Muscle of leg (tissue), 11 donors: ENCODE measurements around the gene VANGL2. TPM values are rescaled to one million over a fixed set of nuclear protein-coding genes. Genes with fewer than 3 reads are reported as not detected.

ENCODE experiments used
- DNase-seq: peaks from one replicate; pipeline ENCODE4 v3.0.0; 2013
- H3K27ac ChIP-seq: one replicate; pipeline ENCODE4 v1.5.1; 2013; ENCODE audit warnings: mild to moderate bottlenecking, low read length, control low read depth
- H3K27me3 ChIP-seq: one replicate; pipeline ENCODE4 v1.6.1; 2013; ENCODE audit warnings: low read length; ENCODE audit not compliant: control insufficient read depth, insufficient read depth
- H3K36me3 ChIP-seq: one replicate; pipeline ENCODE4 v1.6.1; 2013; ENCODE audit warnings: low read length; ENCODE audit not compliant: control insufficient read depth, insufficient read depth
- H3K4me1 ChIP-seq: one replicate; pipeline ENCODE4 v1.6.1; 2013; ENCODE audit warnings: low read length; ENCODE audit not compliant: control insufficient read depth, insufficient read depth
- H3K4me3 ChIP-seq: one replicate; pipeline ENCODE4 v1.5.1; 2013; ENCODE audit warnings: low read length, control low read depth
- H3K9me3 ChIP-seq: replicated peaks from 2 replicates; pipeline ENCODE4 v1.6.1; 2013; ENCODE audit warnings: low read depth, low read length; ENCODE audit not compliant: control insufficient read depth
- WGBS: methylation state at CpG from one replicate; pipeline ENCODE4 v1.1.5; 2013; ENCODE audit warnings: missing lambda C conversion rate; ENCODE audit not compliant: insufficient coverage; 5-methylcytosine and 5-hydroxymethylcytosine counted together
- polyA plus RNA-seq, 8 donors: library from polyadenylated mRNA; unstranded; fragments of 120-200 nt; gene quantifications; one replicate each; pipeline versions ENCODE4 v1.2.1 to v1.2.3, GENCODE V29; 2013; ENCODE audit warnings: inconsistent platforms in 1 of 8, low replicate concordance in 1 of 8; ENCODE audit not compliant: insufficient read length in 8 of 8, insufficient read depth in 1 of 8
- total RNA-seq: library from RNA; stranded (reverse); fragments of 120-200 nt; gene quantifications from one replicate; pipeline ENCODE4 v1.2.4, GENCODE V29; 2013

The VANGL2 gene
- total and polyA plus RNA-seq, 9 donors = 2.3 to 17.8 (median 10.8) TPM

- 19% methylated on average over 3 of the region's 9 CpGs for whole genome bisulfite sequencing
- H3K4me3 ChIP-seq = no peak overlapping the region
- H3K27me3 ChIP-seq = peaks cover 7% of the 10 kb centered on the region
- no peaks in the 10 kb centered on the region for H3K9me3 ChIP-seq
- DNase-seq = peak; percentile 57
- H3K36me3 ChIP-seq = peaks cover 3% of the 10 kb centered on the region
- H3K27ac ChIP-seq = no peak overlapping the region
- H3K4me1 ChIP-seq = peaks cover 41% of the 10 kb centered on the region
These were observed 1.8 kb downstream of the VANGL2 start for GRCh38 chr1:160402001-160402795.

- Histone ChIP-seq H3K4me1 (peaks cover 41% of the 10 kb centered on the region), H3K27ac (no peak overlapping the region), H3K27me3 (peaks cover 7% of the 10 kb centered on the region), H3K9me3 (no peaks in the 10 kb centered on the region), H3K36me3 (peaks cover 3% of the 10 kb centered on the region), H3K4me3 (no peak overlapping the region)
- no CpG with 5 or more reads among the region's 3 CpGs for WGBS
- DNase-seq = no peak
These were observed 2.9 kb downstream of the VANGL2 start for GRCh38 chr1:160403244-160403643.

- H3K9me3 ChIP-seq = no peaks in the 10 kb centered on the region
- peaks cover 44% of the 10 kb centered on the region for H3K4me1 ChIP-seq
- peaks cover 3% of the 10 kb centered on the region for H3K36me3 ChIP-seq
- WGBS = 86% methylated on average over 1 of the region's 3 CpGs
- DNase-seq = no peak
- no peak overlapping the region for H3K27ac ChIP-seq
- peaks cover 4% of the 10 kb centered on the region for H3K27me3 ChIP-seq
- H3K4me3 ChIP-seq = no peak overlapping the region
These were observed 3.7 kb downstream of the VANGL2 start for GRCh38 chr1:160404094-160404493.

GRCh38 chr1:160405331-160405877 lies 5.0 kb downstream of the VANGL2 start:
- DNase-seq = no peak
- H3K4me1 ChIP-seq = peaks cover 48% of the 10 kb centered on the region
- 50% methylated on average over 1 of the region's 2 CpGs for WGBS
- peaks cover 7% of the 10 kb centered on the region for H3K36me3 ChIP-seq
- no peaks in the 10 kb centered on the region for H3K9me3 ChIP-seq
- H3K27ac ChIP-seq = no peak overlapping the region
- H3K27me3 ChIP-seq = no peaks in the 10 kb centered on the region
- H3K4me3 ChIP-seq = no peak overlapping the region

GRCh38 chr1:160406131-160406968 lies 6.0 kb downstream of the VANGL2 start:
- 91% methylated on average over 7 of the region's 15 CpGs for WGBS
- H3K4me3 ChIP-seq = no peak overlapping the region
- no peak overlapping the region for H3K27ac ChIP-seq
- no peaks in the 10 kb centered on the region for H3K27me3 ChIP-seq
- no peak for DNase-seq
- peaks cover 54% of the 10 kb centered on the region for H3K4me1 ChIP-seq
- H3K36me3 ChIP-seq = peaks cover 7% of the 10 kb centered on the region
- H3K9me3 ChIP-seq = no peaks in the 10 kb centered on the region

- no peak overlapping the region for H3K27ac ChIP-seq
- no peak for DNase-seq
- H3K9me3 ChIP-seq = no peaks in the 10 kb centered on the region
- 69% methylated on average over 4 of the region's 12 CpGs for WGBS
- H3K36me3 ChIP-seq = peaks cover 7% of the 10 kb centered on the region
- peaks cover 40% of the 10 kb centered on the region for H3K4me1 ChIP-seq
- no peaks in the 10 kb centered on the region for H3K27me3 ChIP-seq
- no peak overlapping the region for H3K4me3 ChIP-seq
These were observed 7.8 kb downstream of the VANGL2 start for GRCh38 chr1:160407839-160408801.

- Histone ChIP-seq H3K36me3 (peaks cover 7% of the 10 kb centered on the region), H3K4me3 (no peak overlapping the region), H3K9me3 (no peaks in the 10 kb centered on the region), H3K4me1 (peaks cover 36% of the 10 kb centered on the region), H3K27me3 (no peaks in the 10 kb centered on the region), H3K27ac (no peak overlapping the region)
- DNase-seq = no peak
- WGBS = 87% methylated on average over 3 of the region's 4 CpGs
These were observed 8.5 kb downstream of the VANGL2 start for GRCh38 chr1:160408864-160409263.

GRCh38 chr1:160409486-160409885 lies 9.1 kb downstream of the VANGL2 start:
- Histone ChIP-seq H3K4me3 (no peak overlapping the region), H3K36me3 (peaks cover 7% of the 10 kb centered on the region), H3K27me3 (no peaks in the 10 kb centered on the region), H3K9me3 (no peaks in the 10 kb centered on the region), H3K4me1 (peaks cover 36% of the 10 kb centered on the region), H3K27ac (peak overlapping the region; percentile 84)
- no peak for DNase-seq
- 53% methylated on average over 3 of the region's 5 CpGs for WGBS

GRCh38 chr1:160410406-160411005 lies 10.1 kb downstream of the VANGL2 start:
- Histone ChIP-seq H3K36me3 (peaks cover 8% of the 10 kb centered on the region), H3K9me3 (no peaks in the 10 kb centered on the region), H3K27ac (peak overlapping the region; percentile 84), H3K4me1 (peaks cover 30% of the 10 kb centered on the region), H3K4me3 (no peak overlapping the region), H3K27me3 (peaks cover 2% of the 10 kb centered on the region)
- 9% methylated on average over 6 of the region's 19 CpGs for WGBS
- DNase-seq = peak; percentile 95
